Osteocyte (in vitro differentiated cells): ENCODE results near the gene DEPP1. TPM values are rescaled to one million over a fixed set of nuclear protein-coding genes. Genes with fewer than 3 reads are reported as not detected.

Experiments used
- DNase-seq: peaks from one replicate; pipeline ENCODE4 v3.0.0; 2021; ENCODE audit warnings: mixed read lengths; ENCODE audit not compliant: unreplicated experiment; ENCODE audit errors: extremely low spot score
- H3K27ac Mint-ChIP-seq: one replicate; pipeline ENCODE4 v1.8.0; 2021; ENCODE audit warnings: mild to moderate bottlenecking, mixed read lengths; ENCODE audit not compliant: unreplicated experiment
- H3K27me3 Mint-ChIP-seq: one replicate; pipeline ENCODE4 v1.8.0; 2021; ENCODE audit warnings: mixed read lengths; ENCODE audit not compliant: unreplicated experiment
- H3K36me3 Mint-ChIP-seq: one replicate; pipeline ENCODE4 v1.8.0; 2021; ENCODE audit warnings: mixed read lengths; ENCODE audit not compliant: unreplicated experiment
- H3K4me1 Mint-ChIP-seq: one replicate; pipeline ENCODE4 v1.8.0; 2021; ENCODE audit warnings: mixed read lengths; ENCODE audit not compliant: unreplicated experiment
- H3K4me3 Mint-ChIP-seq: one replicate; pipeline ENCODE4 v1.8.0; 2021; ENCODE audit warnings: mild to moderate bottlenecking, moderate library complexity, mixed read lengths; ENCODE audit not compliant: unreplicated experiment
- H3K9me3 Mint-ChIP-seq: one replicate; pipeline ENCODE4 v1.8.0; 2021; ENCODE audit warnings: mixed read lengths; ENCODE audit not compliant: unreplicated experiment
- total RNA-seq: library from RNA; stranded (reverse); gene quantifications from 2 replicates; pipeline ENCODE4 v1.2.1, GENCODE V29; 2021
- TF ChIP-seq, protein P1 (sequence below): fragments of 200-600 bp; sonication (generic); IDR thresholded peaks from 2 replicates; pipeline ENCODE4 v1.5.0; 2021; ENCODE audit warnings: antibody characterized with exemption, mild to moderate bottlenecking, moderate library complexity

The DEPP1 gene
- total RNA-seq, 1 donor from 2014 or later: 10.3 TPM

DNA sequence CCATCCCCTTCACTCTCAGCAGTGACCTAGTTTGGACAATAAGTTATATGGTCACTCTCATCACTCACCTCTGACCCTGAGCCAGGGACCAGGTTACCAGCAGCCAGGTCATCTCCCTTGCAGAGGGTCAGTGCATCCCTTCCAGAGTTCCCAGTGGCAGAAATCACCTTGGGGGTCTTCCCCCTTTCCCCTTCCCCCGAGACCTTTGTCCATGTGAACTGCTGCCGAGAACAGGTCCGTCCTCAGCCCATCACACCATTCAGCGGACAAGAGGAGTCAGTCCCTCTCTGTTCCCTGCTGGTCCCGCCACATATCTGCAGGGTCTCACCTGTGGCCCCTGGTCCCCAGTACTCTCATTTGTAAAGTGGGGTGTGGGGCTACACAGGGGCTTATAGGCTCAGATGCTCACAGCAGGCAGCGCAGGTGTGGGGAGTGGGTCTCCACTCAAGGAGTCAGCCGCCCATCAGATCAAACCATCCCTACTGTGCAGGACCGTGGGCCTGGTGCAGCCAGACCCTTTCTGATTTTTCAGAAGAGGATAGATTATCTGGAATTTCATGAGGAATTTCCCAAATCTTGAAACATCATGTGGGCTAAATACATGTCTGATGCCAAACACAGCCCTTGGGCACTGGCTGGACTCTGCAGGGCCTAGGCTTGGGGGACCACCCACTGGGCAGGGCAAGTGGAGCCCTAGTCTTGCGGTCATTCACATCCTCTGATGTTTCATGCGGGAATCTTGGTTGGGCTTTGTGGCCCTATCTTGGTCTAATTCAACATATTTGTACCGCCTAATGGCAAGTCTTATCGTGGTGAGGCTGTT is 6.5 kb downstream of the DEPP1 start:
- Mint-ChIP-seq H3K4me3 (no peak overlapping the region), H3K9me3 (no peaks in the 10 kb centered on the region), H3K27me3 (no peaks in the 10 kb centered on the region), H3K27ac (no peak overlapping the region), H3K4me1 (peaks cover 45% of the 10 kb centered on the region), H3K36me3 (peaks cover 7% of the 10 kb centered on the region)
- TF ChIP-seq, protein P1, sequence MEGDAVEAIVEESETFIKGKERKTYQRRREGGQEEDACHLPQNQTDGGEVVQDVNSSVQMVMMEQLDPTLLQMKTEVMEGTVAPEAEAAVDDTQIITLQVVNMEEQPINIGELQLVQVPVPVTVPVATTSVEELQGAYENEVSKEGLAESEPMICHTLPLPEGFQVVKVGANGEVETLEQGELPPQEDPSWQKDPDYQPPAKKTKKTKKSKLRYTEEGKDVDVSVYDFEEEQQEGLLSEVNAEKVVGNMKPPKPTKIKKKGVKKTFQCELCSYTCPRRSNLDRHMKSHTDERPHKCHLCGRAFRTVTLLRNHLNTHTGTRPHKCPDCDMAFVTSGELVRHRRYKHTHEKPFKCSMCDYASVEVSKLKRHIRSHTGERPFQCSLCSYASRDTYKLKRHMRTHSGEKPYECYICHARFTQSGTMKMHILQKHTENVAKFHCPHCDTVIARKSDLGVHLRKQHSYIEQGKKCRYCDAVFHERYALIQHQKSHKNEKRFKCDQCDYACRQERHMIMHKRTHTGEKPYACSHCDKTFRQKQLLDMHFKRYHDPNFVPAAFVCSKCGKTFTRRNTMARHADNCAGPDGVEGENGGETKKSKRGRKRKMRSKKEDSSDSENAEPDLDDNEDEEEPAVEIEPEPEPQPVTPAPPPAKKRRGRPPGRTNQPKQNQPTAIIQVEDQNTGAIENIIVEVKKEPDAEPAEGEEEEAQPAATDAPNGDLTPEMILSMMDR: no peak
- DNase-seq: no peak

DNA sequence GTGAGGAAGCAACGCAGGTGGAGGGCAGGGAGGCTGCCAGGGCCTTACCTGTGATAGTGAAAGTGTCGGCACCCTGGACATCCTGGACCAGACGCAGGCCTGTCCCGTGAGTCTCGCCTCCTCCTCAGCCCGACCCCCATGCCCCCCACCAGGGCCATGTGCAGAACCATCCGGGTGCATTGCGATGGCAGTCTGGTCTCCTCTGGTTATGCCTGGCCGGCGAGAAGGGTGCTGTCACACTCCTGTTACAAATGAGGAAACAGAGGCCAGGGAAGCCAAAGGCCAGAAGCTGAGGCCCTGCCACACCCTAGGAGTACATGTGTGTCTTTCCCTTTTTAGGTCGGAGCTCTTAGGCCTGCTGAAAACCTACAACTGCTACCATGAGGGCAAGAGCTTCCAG is 7.2 kb downstream of the DEPP1 start:
- TF ChIP-seq, protein P1: no peak
- Mint-ChIP-seq H3K36me3 (peaks cover 4% of the 10 kb centered on the region), H3K4me3 (no peak overlapping the region), H3K9me3 (no peaks in the 10 kb centered on the region), H3K4me1 (peaks cover 41% of the 10 kb centered on the region), H3K27ac (no peak overlapping the region), H3K27me3 (no peaks in the 10 kb centered on the region)
- DNase-seq: no peak

DNA sequence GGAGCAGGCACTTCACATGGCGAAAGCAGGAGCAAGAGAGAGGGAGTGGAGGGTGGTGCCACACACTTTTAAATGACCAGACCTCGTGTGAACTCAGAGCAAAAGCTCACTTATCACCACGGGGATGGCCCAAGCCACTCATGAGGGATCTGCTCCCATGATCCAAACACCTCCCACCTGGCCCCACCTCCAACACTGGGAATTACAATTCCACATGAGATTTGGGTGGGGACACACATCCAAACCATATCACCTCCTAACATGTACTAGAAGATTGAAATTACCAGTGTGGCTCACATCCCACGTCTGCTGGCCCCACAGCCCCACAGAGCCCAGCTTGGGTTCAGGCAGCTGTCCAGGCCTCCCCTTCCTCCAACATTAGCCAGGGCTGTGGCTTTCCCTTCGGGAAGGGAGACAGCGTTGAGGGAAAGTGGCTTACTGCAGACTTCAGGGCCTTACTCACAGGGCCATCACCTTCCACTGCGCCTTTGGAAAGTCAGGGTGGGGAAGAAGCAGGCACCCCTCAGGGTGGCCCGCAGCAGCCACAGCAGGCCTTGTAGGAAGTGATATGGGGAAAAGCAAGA is 7.7 kb downstream of the DEPP1 start:
- DNase-seq: no peak
- no peak overlapping the region for H3K4me3 Mint-ChIP-seq
- H3K27ac Mint-ChIP-seq: no peak overlapping the region
- H3K36me3 Mint-ChIP-seq: peaks cover 4% of the 10 kb centered on the region
- TF ChIP-seq, protein P1: no peak
- H3K9me3 Mint-ChIP-seq: no peaks in the 10 kb centered on the region
- no peaks in the 10 kb centered on the region for H3K27me3 Mint-ChIP-seq
- peaks cover 41% of the 10 kb centered on the region for H3K4me1 Mint-ChIP-seq

DNA sequence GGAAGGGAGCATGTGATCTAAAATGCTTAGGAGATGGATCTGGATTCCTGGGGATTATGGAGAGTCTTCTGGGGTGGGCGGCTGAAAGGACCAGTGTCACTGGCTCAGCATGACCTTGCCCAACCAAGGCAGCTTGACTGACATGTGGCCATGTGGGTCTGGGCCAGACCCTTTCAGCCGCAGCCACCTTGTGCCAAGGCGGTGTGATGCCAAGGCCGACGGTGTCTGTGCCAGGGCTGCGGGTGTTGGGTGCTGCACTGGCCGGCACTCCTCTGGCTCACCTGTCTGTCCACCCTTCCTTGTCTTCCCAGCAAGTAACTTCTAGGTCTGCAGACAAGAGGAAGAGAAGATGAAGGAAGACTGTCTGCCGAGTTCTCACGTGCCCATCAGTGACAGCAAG is 8.8 kb downstream of the DEPP1 start:
- Mint-ChIP-seq H3K27ac (no peak overlapping the region), H3K27me3 (no peaks in the 10 kb centered on the region), H3K4me3 (no peak overlapping the region), H3K9me3 (no peaks in the 10 kb centered on the region), H3K4me1 (peaks cover 45% of the 10 kb centered on the region), H3K36me3 (peaks cover 4% of the 10 kb centered on the region)
- DNase-seq: no peak
- TF ChIP-seq, protein P1: no peak
